ENCODE data around the gene LALBA. TPM values are rescaled to one million over a fixed set of nuclear protein-coding genes. Genes with fewer than 3 reads are reported as not detected.
"Not testable (repeated sequence)": the region's sequence is repeated elsewhere in the genome, so short reads cannot be mapped to it uniquely, and the experiment has no call there.

LALBA gene
- total RNA-seq, 2 donors from 2014 or later: not detected

GRCh38 chr12:48567731-48568130 lies 2.1 kb downstream of the LALBA start:
- Mint-ChIP-seq H3K27me3 (ENCODE audit: insufficient read depth) (peaks cover 6% of the 10 kb centered on the region), H3K36me3 (ENCODE audit: low read depth) (no peaks in the 10 kb centered on the region), H3K9me3 (no peaks in the 10 kb centered on the region), H3K4me3 (no peak overlapping the region), H3K4me1 (no peaks in the 10 kb centered on the region), H3K27ac (no peak overlapping the region)
- no peaks in the 10 kb centered on the region for H3K36me3 ChIP-seq (ENCODE audit: control insufficient read depth, insufficient read depth, low read length)
- H3K4me3 ChIP-seq (ENCODE audit: low read length): no peak overlapping the region
- H3K27me3 ChIP-seq (ENCODE audit: control insufficient read depth, insufficient read depth, low read length, poor library complexity, severe bottlenecking): peaks cover 4% of the 10 kb centered on the region
- DNase-seq: no peak
- H3K4me1 ChIP-seq (ENCODE audit: control insufficient read depth, insufficient read depth, low read length): no peaks in the 10 kb centered on the region
- TF ChIP-seq CTCF (conservative IDR thresholded peaks at IDR 0.05): no peak
- no peaks in the 10 kb centered on the region for H3K9me3 ChIP-seq (ENCODE audit: control insufficient read depth, low read length)
- H3K27ac ChIP-seq (ENCODE audit: low read depth, low read length): no peak overlapping the region
- 87 to 95% methylated on average over 4 of the region's 4 CpGs for WGBS, 2 experiments (ENCODE audit: insufficient coverage in 1 of 2, insufficient read length in 1 of 2)
- no peak overlapping the region for H3K9ac ChIP-seq (ENCODE audit: extremely low read depth, low read length, poor library complexity, severe bottlenecking)

- Histone ChIP-seq H3K4me3 (ENCODE audit: low read length) (no peak overlapping the region), H3K27me3 (ENCODE audit: control insufficient read depth, insufficient read depth, low read length, poor library complexity, severe bottlenecking) (peaks cover 6% of the 10 kb centered on the region), H3K9me3 (ENCODE audit: control insufficient read depth, low read length) (no peaks in the 10 kb centered on the region), H3K9ac (ENCODE audit: extremely low read depth, low read length, poor library complexity, severe bottlenecking) (no peak overlapping the region), H3K36me3 (ENCODE audit: control insufficient read depth, insufficient read depth, low read length) (no peaks in the 10 kb centered on the region), H3K4me1 (ENCODE audit: control insufficient read depth, insufficient read depth, low read length) (no peaks in the 10 kb centered on the region), H3K27ac (ENCODE audit: low read depth, low read length) (no peak overlapping the region)
- TF ChIP-seq CTCF (conservative IDR thresholded peaks at IDR 0.05): no peak
- 88 to 94% methylated on average over 2 to 3 of the region's 4 CpGs for WGBS, 2 experiments (ENCODE audit: insufficient coverage in 1 of 2, insufficient read length in 1 of 2)
- DNase-seq: no peak
- Mint-ChIP-seq H3K27ac (no peak overlapping the region), H3K4me3 (no peak overlapping the region), H3K27me3 (ENCODE audit: insufficient read depth) (no peaks in the 10 kb centered on the region), H3K9me3 (peaks cover 11% of the 10 kb centered on the region), H3K4me1 (no peaks in the 10 kb centered on the region), H3K36me3 (ENCODE audit: low read depth) (no peaks in the 10 kb centered on the region)
Measured at GRCh38 chr12:48557919-48558318, 11.9 kb downstream of the LALBA start.

- H3K27ac Mint-ChIP-seq: no peak overlapping the region
- Histone ChIP-seq H3K9ac (ENCODE audit: extremely low read depth, low read length, poor library complexity, severe bottlenecking) (no peak overlapping the region), H3K27ac (ENCODE audit: low read depth, low read length) (no peak overlapping the region), H3K9me3 (ENCODE audit: control insufficient read depth, low read length) (no peaks in the 10 kb centered on the region), H3K27me3 (ENCODE audit: control insufficient read depth, insufficient read depth, low read length, poor library complexity, severe bottlenecking) (no peaks in the 10 kb centered on the region), H3K36me3 (ENCODE audit: control insufficient read depth, insufficient read depth, low read length) (no peaks in the 10 kb centered on the region), H3K4me1 (ENCODE audit: control insufficient read depth, insufficient read depth, low read length) (no peaks in the 10 kb centered on the region), H3K4me3 (ENCODE audit: low read length) (no peak overlapping the region)
- no peaks in the 10 kb centered on the region for H3K27me3 Mint-ChIP-seq (ENCODE audit: insufficient read depth)
- DNase-seq: peak; percentile 58
- H3K4me1 Mint-ChIP-seq: no peaks in the 10 kb centered on the region
- H3K4me3 Mint-ChIP-seq: no peak overlapping the region
- TF ChIP-seq CTCF (conservative IDR thresholded peaks at IDR 0.05): no peak
- H3K36me3 Mint-ChIP-seq (ENCODE audit: low read depth): no peaks in the 10 kb centered on the region
- WGBS, 2 experiments (ENCODE audit: insufficient coverage in 1 of 2, insufficient read length in 1 of 2): 86 to 89% methylated on average over 6 of the region's 6 CpGs
- peaks cover 21% of the 10 kb centered on the region for H3K9me3 Mint-ChIP-seq
Measured at GRCh38 chr12:48556631-48557030, 13.2 kb downstream of the LALBA start.

GRCh38 chr12:48553666-48554343 lies 16.0 kb downstream of the LALBA start:
- not testable (repeated sequence) for H3K36me3 Mint-ChIP-seq (ENCODE audit: low read depth); H3K4me1 Mint-ChIP-seq; H3K27me3 ChIP-seq (ENCODE audit: control insufficient read depth, insufficient read depth, low read length, poor library complexity, severe bottlenecking); H3K4me3 Mint-ChIP-seq; H3K9me3 ChIP-seq (ENCODE audit: control insufficient read depth, low read length); H3K27ac ChIP-seq (ENCODE audit: low read depth, low read length); H3K4me3 ChIP-seq (ENCODE audit: low read length); H3K36me3 ChIP-seq (ENCODE audit: control insufficient read depth, insufficient read depth, low read length); H3K9ac ChIP-seq (ENCODE audit: extremely low read depth, low read length, poor library complexity, severe bottlenecking); H3K27ac Mint-ChIP-seq; H3K4me1 ChIP-seq (ENCODE audit: control insufficient read depth, insufficient read depth, low read length); H3K27me3 Mint-ChIP-seq (ENCODE audit: insufficient read depth)
- peak; percentile 78 for DNase-seq
- 72 to 80% methylated on average over 1 to 11 of the region's 11 CpGs for WGBS, 2 experiments (ENCODE audit: insufficient coverage in 1 of 2, insufficient read length in 1 of 2)
- H3K9me3 Mint-ChIP-seq: peaks cover 33% of the 10 kb centered on the region

GRCh38 chr12:48551636-48552035 lies 18.2 kb downstream of the LALBA start:
- not testable (repeated sequence) for H3K4me3 ChIP-seq (ENCODE audit: low read length); H3K9me3 ChIP-seq (ENCODE audit: control insufficient read depth, low read length); H3K27ac Mint-ChIP-seq; H3K27me3 ChIP-seq (ENCODE audit: control insufficient read depth, insufficient read depth, low read length, poor library complexity, severe bottlenecking); H3K4me1 ChIP-seq (ENCODE audit: control insufficient read depth, insufficient read depth, low read length); DNase-seq; H3K27me3 Mint-ChIP-seq (ENCODE audit: insufficient read depth); H3K9ac ChIP-seq (ENCODE audit: extremely low read depth, low read length, poor library complexity, severe bottlenecking); H3K27ac ChIP-seq (ENCODE audit: low read depth, low read length); H3K4me3 Mint-ChIP-seq; H3K4me1 Mint-ChIP-seq; H3K36me3 ChIP-seq (ENCODE audit: control insufficient read depth, insufficient read depth, low read length); H3K36me3 Mint-ChIP-seq (ENCODE audit: low read depth)
- H3K9me3 Mint-ChIP-seq: peaks cover 36% of the 10 kb centered on the region
- 83 to 93% methylated on average over 2 to 13 of the region's 13 CpGs for WGBS, 2 experiments (ENCODE audit: insufficient coverage in 1 of 2, insufficient read length in 1 of 2)
